HepG2 (cell line): ENCODE data around the gene ARIH2. TPM values are rescaled to one million over a fixed set of nuclear protein-coding genes. Genes with fewer than 3 reads are reported as not detected.
A peak's percentile ranks its signal among the peaks of the same experiment; 100 is the strongest.

Experiments
- CEBPB ChIP-seq: IDR thresholded peaks from 2 replicates; pipeline ENCODE4 v1.6.1; 2011; ENCODE audit warnings: low read depth, low read length, improper control_type of control experiment, borderline replicate concordance
- FLYWCH1 ChIP-seq: sonication (generic); formaldehyde crosslinking; IDR thresholded peaks from 2 replicates; pipeline ENCODE4 v1.8.1; 2023; ENCODE audit warnings: mild to moderate bottlenecking, missing genetic modification reagents
- GTF2F1 ChIP-seq: fragments of 150-350 bp; IDR thresholded peaks from 2 replicates; pipeline ENCODE4 v1.6.1; 2014; ENCODE audit warnings: low read length
- KDM4B ChIP-seq: sonication (generic); formaldehyde crosslinking; IDR thresholded peaks from 2 replicates; pipeline ENCODE4 v1.4.0; 2020; ENCODE audit warnings: missing genetic modification reagents
- MAFK ChIP-seq, 2 experiments: IDR thresholded peaks in 1 of 2; conservative IDR thresholded peaks in 1 of 2; 2 replicates each; pipeline ENCODE4 v1.6.1; 2011; ENCODE audit warnings: improper control_type of control experiment in 2 of 2, low read length in 2 of 2
- MEF2D ChIP-seq: sonication (generic); formaldehyde crosslinking; IDR thresholded peaks from 2 replicates; pipeline ENCODE4 v1.5.1; 2020; ENCODE audit warnings: mild to moderate bottlenecking, missing genetic modification reagents
- NFE2L2 ChIP-seq: fragments of 150-350 bp; IDR thresholded peaks from 2 replicates; pipeline ENCODE4 v1.6.1; 2014; ENCODE audit warnings: low read length
- XRCC5 ChIP-seq: fragments of 200-400 bp; formaldehyde crosslinking; optimal IDR thresholded peaks from 2 replicates; pipeline ENCODE3; 2017; ENCODE audit warnings: mild to moderate bottlenecking, low read length
- ZFP90 ChIP-seq: sonication (generic); formaldehyde crosslinking; IDR thresholded peaks from 2 replicates; pipeline ENCODE4 v1.8.0; 2022; ENCODE audit warnings: missing genetic modification reagents, mild to moderate bottlenecking, inconsistent platforms, borderline replicate concordance
- ZFYVE20 ChIP-seq: sonication (generic); formaldehyde crosslinking; IDR thresholded peaks from 2 replicates; pipeline ENCODE4 v1.8.0; 2023; ENCODE audit warnings: low read depth, mild to moderate bottlenecking, moderate library complexity, missing genetic modification reagents, borderline replicate concordance
- ZNF343 ChIP-seq: sonication (generic); formaldehyde crosslinking; IDR thresholded peaks from 2 replicates; pipeline ENCODE4 v1.4.0; 2020; ENCODE audit warnings: mild to moderate bottlenecking, missing genetic modification reagents
- ZNF496 ChIP-seq: sonication (generic); formaldehyde crosslinking; IDR thresholded peaks from 2 replicates; pipeline ENCODE4 v1.8.1; 2023; ENCODE audit warnings: mild to moderate bottlenecking, moderate library complexity, missing genetic modification reagents; ENCODE audit not compliant: insufficient replicate concordance
- ZNF510 ChIP-seq: sonication (generic); formaldehyde crosslinking; IDR thresholded peaks from 2 replicates; pipeline ENCODE4 v1.4.0; 2020; ENCODE audit warnings: low read depth, mild to moderate bottlenecking, missing genetic modification reagents
- ZNF598 ChIP-seq: sonication (generic); formaldehyde crosslinking; IDR thresholded peaks from 2 replicates; pipeline ENCODE4 v1.5.1; 2020; ENCODE audit warnings: mild to moderate bottlenecking, missing genetic modification reagents, borderline replicate concordance
- ZNF619 ChIP-seq: sonication (generic); formaldehyde crosslinking; IDR thresholded peaks from 2 replicates; pipeline ENCODE4 v1.4.0; 2020; ENCODE audit warnings: mild to moderate bottlenecking, missing genetic modification reagents
- polyA plus RNA-seq, 8 experiments: library from polyadenylated mRNA; depleted of rRNA in 3 of 8; stranded (reverse) in 7 of 8; unstranded in 1 of 8; fragments of >200 nt; fragmentation: Illumina TruSeq in 4 of 8; extraction: Trizol in 4 of 8; gene quantifications; 2 replicates each; pipeline versions ENCODE4 v1.2.1 to v1.2.3, GENCODE V29; 2011 to 2016; ENCODE audit warnings: low read depth in 4 of 8, missing spikeins in 1 of 8, mixed read lengths in 1 of 8; ENCODE audit not compliant: insufficient read depth in 1 of 8
- total RNA-seq, 5 experiments: library from RNA; depleted of rRNA; stranded (reverse); fragments of >200 nt; fragmentation: Illumina TruSeq; extraction: Trizol; gene quantifications; 2 replicates each; pipeline ENCODE4 v1.2.3, GENCODE V29; 2016; ENCODE audit warnings: low read depth in 1 of 5
- TF ChIP-seq, protein P1 (sequence below): sonication (generic); formaldehyde crosslinking; IDR thresholded peaks from 2 replicates; pipeline ENCODE4 v1.4.0; 2020; ENCODE audit warnings: missing genetic modification reagents
- TF ChIP-seq, protein P2 (sequence below): sonication (generic); formaldehyde crosslinking; IDR thresholded peaks from 2 replicates; pipeline ENCODE4 v1.5.1; 2020; ENCODE audit warnings: mild to moderate bottlenecking, missing genetic modification reagents, moderate library complexity
- TF ChIP-seq, protein P3 (sequence below): sonication (generic); formaldehyde crosslinking; IDR thresholded peaks from 2 replicates; pipeline ENCODE4 v1.4.0; 2020; ENCODE audit warnings: missing genetic modification reagents

The ARIH2 gene
- total and polyA plus RNA-seq, 2 of the 13 experiments (the other 11 are each of a cell fraction or from before 2014, with no cell fraction given) = 64.8 to 83.3 TPM

DNA sequence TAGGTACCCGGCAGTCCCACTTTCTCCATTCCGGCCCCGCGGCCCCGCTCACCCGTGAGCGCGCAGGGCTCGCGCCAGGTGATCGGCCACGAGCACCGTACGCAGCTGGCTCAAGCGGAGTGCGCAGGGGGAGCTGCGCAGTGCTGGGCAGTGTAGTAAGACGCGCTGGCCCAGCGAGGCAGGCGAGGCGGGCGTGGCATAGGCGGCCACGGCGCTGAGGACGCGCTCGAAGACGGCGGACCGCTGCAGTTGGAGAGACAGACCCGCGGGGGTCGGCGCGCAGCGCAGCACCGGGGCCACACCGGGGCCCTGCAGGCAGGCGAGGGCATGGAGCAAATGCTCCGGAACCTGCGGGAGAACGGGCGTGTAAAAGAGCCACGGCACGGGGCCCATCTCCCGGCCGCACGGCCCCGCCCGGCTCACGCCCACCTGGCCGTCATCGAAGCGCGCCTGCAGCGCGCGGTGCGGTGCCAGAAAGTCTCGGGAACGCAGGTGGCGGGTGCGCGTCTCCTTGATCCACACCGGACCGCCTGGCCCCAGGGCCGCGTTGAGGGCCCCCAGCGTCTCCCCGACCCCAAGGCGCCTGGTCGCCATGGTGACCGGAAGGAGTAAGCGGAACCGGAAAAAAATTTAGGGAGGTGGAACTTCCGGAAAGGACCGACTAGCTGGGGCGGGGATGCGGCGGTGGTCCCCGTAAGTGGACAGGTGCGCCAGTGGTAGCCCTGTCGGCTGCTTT, 99.5 kb downstream of the ARIH2 start, which contains the start of gene DALRD3 (continued):
- TF ChIP-seq, protein P1, sequence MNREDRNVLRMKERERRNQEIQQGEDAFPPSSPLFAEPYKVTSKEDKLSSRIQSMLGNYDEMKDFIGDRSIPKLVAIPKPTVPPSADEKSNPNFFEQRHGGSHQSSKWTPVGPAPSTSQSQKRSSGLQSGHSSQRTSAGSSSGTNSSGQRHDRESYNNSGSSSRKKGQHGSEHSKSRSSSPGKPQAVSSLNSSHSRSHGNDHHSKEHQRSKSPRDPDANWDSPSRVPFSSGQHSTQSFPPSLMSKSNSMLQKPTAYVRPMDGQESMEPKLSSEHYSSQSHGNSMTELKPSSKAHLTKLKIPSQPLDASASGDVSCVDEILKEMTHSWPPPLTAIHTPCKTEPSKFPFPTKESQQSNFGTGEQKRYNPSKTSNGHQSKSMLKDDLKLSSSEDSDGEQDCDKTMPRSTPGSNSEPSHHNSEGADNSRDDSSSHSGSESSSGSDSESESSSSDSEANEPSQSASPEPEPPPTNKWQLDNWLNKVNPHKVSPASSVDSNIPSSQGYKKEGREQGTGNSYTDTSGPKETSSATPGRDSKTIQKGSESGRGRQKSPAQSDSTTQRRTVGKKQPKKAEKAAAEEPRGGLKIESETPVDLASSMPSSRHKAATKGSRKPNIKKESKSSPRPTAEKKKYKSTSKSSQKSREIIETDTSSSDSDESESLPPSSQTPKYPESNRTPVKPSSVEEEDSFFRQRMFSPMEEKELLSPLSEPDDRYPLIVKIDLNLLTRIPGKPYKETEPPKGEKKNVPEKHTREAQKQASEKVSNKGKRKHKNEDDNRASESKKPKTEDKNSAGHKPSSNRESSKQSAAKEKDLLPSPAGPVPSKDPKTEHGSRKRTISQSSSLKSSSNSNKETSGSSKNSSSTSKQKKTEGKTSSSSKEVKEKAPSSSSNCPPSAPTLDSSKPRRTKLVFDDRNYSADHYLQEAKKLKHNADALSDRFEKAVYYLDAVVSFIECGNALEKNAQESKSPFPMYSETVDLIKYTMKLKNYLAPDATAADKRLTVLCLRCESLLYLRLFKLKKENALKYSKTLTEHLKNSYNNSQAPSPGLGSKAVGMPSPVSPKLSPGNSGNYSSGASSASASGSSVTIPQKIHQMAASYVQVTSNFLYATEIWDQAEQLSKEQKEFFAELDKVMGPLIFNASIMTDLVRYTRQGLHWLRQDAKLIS (CRISPR knock-in tag) = no peak
- TF ChIP-seq ZNF619 (CRISPR knock-in tag) = 0 out of 2 replicates have a peak, but pooled peaks have one; percentile 35
- TF ChIP-seq ZNF343 (CRISPR knock-in tag) = peak; percentile 77
- TF ChIP-seq FLYWCH1 (CRISPR knock-in tag) = no peak
- no peak; the same call in 1 of the 2 replicates for TF ChIP-seq ZFP90 (CRISPR knock-in tag)
- no peak for TF ChIP-seq GTF2F1
- TF ChIP-seq, protein P2, sequence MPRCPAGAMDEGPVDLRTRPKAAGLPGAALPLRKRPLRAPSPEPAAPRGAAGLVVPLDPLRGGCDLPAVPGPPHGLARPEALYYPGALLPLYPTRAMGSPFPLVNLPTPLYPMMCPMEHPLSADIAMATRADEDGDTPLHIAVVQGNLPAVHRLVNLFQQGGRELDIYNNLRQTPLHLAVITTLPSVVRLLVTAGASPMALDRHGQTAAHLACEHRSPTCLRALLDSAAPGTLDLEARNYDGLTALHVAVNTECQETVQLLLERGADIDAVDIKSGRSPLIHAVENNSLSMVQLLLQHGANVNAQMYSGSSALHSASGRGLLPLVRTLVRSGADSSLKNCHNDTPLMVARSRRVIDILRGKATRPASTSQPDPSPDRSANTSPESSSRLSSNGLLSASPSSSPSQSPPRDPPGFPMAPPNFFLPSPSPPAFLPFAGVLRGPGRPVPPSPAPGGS (CRISPR knock-in tag) = no peak
- TF ChIP-seq KDM4B = 0 out of 2 replicates have a peak, but pooled peaks have one; percentile 52
- TF ChIP-seq ZNF598 = no peak; the same call in 1 of the 2 replicates
- no peak for TF ChIP-seq CEBPB
- TF ChIP-seq, protein P3, sequence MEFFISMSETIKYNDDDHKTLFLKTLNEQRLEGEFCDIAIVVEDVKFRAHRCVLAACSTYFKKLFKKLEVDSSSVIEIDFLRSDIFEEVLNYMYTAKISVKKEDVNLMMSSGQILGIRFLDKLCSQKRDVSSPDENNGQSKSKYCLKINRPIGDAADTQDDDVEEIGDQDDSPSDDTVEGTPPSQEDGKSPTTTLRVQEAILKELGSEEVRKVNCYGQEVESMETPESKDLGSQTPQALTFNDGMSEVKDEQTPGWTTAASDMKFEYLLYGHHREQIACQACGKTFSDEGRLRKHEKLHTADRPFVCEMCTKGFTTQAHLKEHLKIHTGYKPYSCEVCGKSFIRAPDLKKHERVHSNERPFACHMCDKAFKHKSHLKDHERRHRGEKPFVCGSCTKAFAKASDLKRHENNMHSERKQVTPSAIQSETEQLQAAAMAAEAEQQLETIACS (CRISPR knock-in tag) = peak; percentile 91
- no peak for TF ChIP-seq ZFYVE20 (CRISPR knock-in tag)
- no peak for TF ChIP-seq NFE2L2
- TF ChIP-seq MEF2D (CRISPR knock-in tag) = 0 out of 2 replicates have a peak, but pooled peaks have one; percentile 28
- TF ChIP-seq XRCC5 = no peak
- TF ChIP-seq MAFK (conservative IDR thresholded peaks at IDR 0.05 in 1 of 2, IDR thresholded peaks at IDR 0.05 in 1 of 2; ENCODE audit: low read length in 2 of 2) = no peak
- no peak for TF ChIP-seq ZNF496 (CRISPR knock-in tag)
- 0 out of 2 replicates have a peak, but pooled peaks have one; percentile 83 for TF ChIP-seq ZNF510 (CRISPR knock-in tag)
